H9 (cell line): ENCODE results near the gene C22orf23. TPM values are rescaled to one million over a fixed set of nuclear protein-coding genes. Genes with fewer than 3 reads are reported as not detected.

Source experiments
- DNase-seq: peaks from one replicate; pipeline ENCODE4 v3.0.0-alpha.2; 2017
- H2AFZ ChIP-seq: one replicate; pipeline ENCODE4 v1.6.1; 2013; ENCODE audit warnings: mild to moderate bottlenecking, low read length, control low read depth, moderate library complexity
- H2AK5ac ChIP-seq: 2 replicates; pipeline ENCODE4 v1.6.1; 2013; ENCODE audit warnings: low read length, control low read depth, mixed read lengths; ENCODE audit not compliant: insufficient read length
- H2BK120ac ChIP-seq: one replicate; pipeline ENCODE4 v1.6.1; 2013; ENCODE audit warnings: low read depth, mild to moderate bottlenecking, low read length, control low read depth, inconsistent platforms; ENCODE audit not compliant: poor library complexity, severe bottlenecking
- H2BK12ac ChIP-seq: 2 replicates; pipeline ENCODE4 v1.6.1; 2013; ENCODE audit warnings: low read length, control low read depth, mixed read lengths, low read depth; ENCODE audit not compliant: insufficient read length
- H2BK15ac ChIP-seq: 2 replicates; pipeline ENCODE4 v1.6.1; 2013; ENCODE audit warnings: low read depth, low read length, control low read depth
- H2BK20ac ChIP-seq: one replicate; pipeline ENCODE4 v1.6.1; 2013; ENCODE audit warnings: low read depth, mild to moderate bottlenecking, low read length, control low read depth, inconsistent platforms; ENCODE audit not compliant: poor library complexity, severe bottlenecking
- H2BK5ac ChIP-seq: 2 replicates; pipeline ENCODE4 v1.6.1; 2013; ENCODE audit warnings: low read length, control low read depth, mixed read lengths; ENCODE audit not compliant: insufficient read length
- H3K14ac ChIP-seq: 2 replicates; pipeline ENCODE4 v1.6.1; 2013; ENCODE audit warnings: low read length, control low read depth; ENCODE audit not compliant: insufficient read depth
- H3K18ac ChIP-seq: 2 replicates; pipeline ENCODE4 v1.6.1; 2013; ENCODE audit warnings: low read depth, mild to moderate bottlenecking, mixed read lengths, low read length, control low read depth; ENCODE audit not compliant: insufficient read length
- H3K23ac ChIP-seq: 2 replicates; pipeline ENCODE4 v1.6.1; 2013; ENCODE audit warnings: low read length, control low read depth, mixed read lengths, low read depth; ENCODE audit not compliant: insufficient read length
- H3K23me2 ChIP-seq: 2 replicates; pipeline ENCODE4 v1.6.1; 2013; ENCODE audit warnings: low read depth, mild to moderate bottlenecking, mixed read lengths, low read length, control low read depth; ENCODE audit not compliant: insufficient read length, poor library complexity, severe bottlenecking
- H3K27ac ChIP-seq: 2 replicates; pipeline ENCODE4 v1.5.1; 2013; ENCODE audit warnings: low read length, control low read depth, mixed read lengths, low read depth; ENCODE audit not compliant: insufficient read length
- H3K27me3 ChIP-seq: 2 replicates; pipeline ENCODE4 v1.6.1; 2013; ENCODE audit warnings: low read length, control low read depth, inconsistent platforms; ENCODE audit not compliant: insufficient read depth
- H3K4ac ChIP-seq: 2 replicates; pipeline ENCODE4 v1.6.1; 2013; ENCODE audit warnings: low read depth, mild to moderate bottlenecking, control low read depth, inconsistent platforms, low read length, moderate library complexity
- H3K4me1 ChIP-seq: 2 replicates; pipeline ENCODE4 v1.6.1; 2013; ENCODE audit warnings: low read length, control low read depth, inconsistent platforms; ENCODE audit not compliant: insufficient read depth
- H3K4me2 ChIP-seq: 2 replicates; pipeline ENCODE4 v1.6.1; 2013; ENCODE audit warnings: low read length, control low read depth, mixed read lengths; ENCODE audit not compliant: insufficient read length, insufficient read depth
- H3K56ac ChIP-seq: 2 replicates; pipeline ENCODE4 v1.6.1; 2013; ENCODE audit warnings: low read depth, mild to moderate bottlenecking, mixed read lengths, low read length, control low read depth; ENCODE audit not compliant: insufficient read length
- H3K79me1 ChIP-seq: 2 replicates; pipeline ENCODE4 v1.6.1; 2013; ENCODE audit warnings: low read depth, mild to moderate bottlenecking, moderate library complexity, low read length, control low read depth, inconsistent platforms; ENCODE audit not compliant: insufficient read depth, poor library complexity, severe bottlenecking
- H3K79me2 ChIP-seq: 2 replicates; pipeline ENCODE4 v1.6.1; 2013; ENCODE audit warnings: low read length, control low read depth, inconsistent platforms; ENCODE audit not compliant: insufficient read depth
- H3K9ac ChIP-seq: 2 replicates; pipeline ENCODE4 v1.6.1; 2013; ENCODE audit warnings: low read length, control low read depth, mixed read lengths; ENCODE audit not compliant: insufficient read length; ENCODE audit errors: extremely low read depth
- H3K9me3 ChIP-seq: one replicate; pipeline ENCODE4 v1.6.1; 2013; ENCODE audit warnings: low read depth, low read length, inconsistent platforms; ENCODE audit not compliant: control insufficient read depth
- H3T11ph ChIP-seq: one replicate; pipeline ENCODE4 v1.6.1; 2013; ENCODE audit warnings: mild to moderate bottlenecking, low read length, control low read depth, inconsistent platforms
- H4K20me1 ChIP-seq: one replicate; pipeline ENCODE4 v1.6.1; 2013; ENCODE audit not compliant: control insufficient read depth, insufficient read length, insufficient read depth
- H4K5ac ChIP-seq: 2 replicates; pipeline ENCODE4 v1.6.1; 2013; ENCODE audit warnings: low read depth, mild to moderate bottlenecking, mixed read lengths, low read length, control low read depth; ENCODE audit not compliant: insufficient read length
- H4K8ac ChIP-seq: replicated peaks from 2 replicates; pipeline ENCODE4 v1.6.1; 2013; ENCODE audit warnings: low read length, control low read depth, mixed read lengths, low read depth; ENCODE audit not compliant: insufficient read length
- H4K91ac ChIP-seq: 2 replicates; pipeline ENCODE4 v1.6.1; 2013; ENCODE audit warnings: low read depth, mild to moderate bottlenecking, moderate library complexity, mixed read lengths, low read length, control low read depth; ENCODE audit not compliant: insufficient read length
- H3K27ac Mint-ChIP-seq, 3 experiments: 2 replicates in 2 of 3; 3 replicates in 1 of 3; pipeline ENCODE4 v1.8.0; 2020 to 2021; ENCODE audit warnings: mixed read lengths in 3 of 3, mild to moderate bottlenecking in 1 of 3, moderate library complexity in 1 of 3
- H3K27me3 Mint-ChIP-seq: 2 replicates; pipeline ENCODE4 v1.8.0; 2021; ENCODE audit warnings: low read depth, mild to moderate bottlenecking, moderate library complexity, mixed read lengths
- H3K36me3 Mint-ChIP-seq, 3 experiments: 2 replicates in 2 of 3; 3 replicates in 1 of 3; pipeline ENCODE4 v1.8.0; 2020 to 2021; ENCODE audit warnings: low read depth in 3 of 3, mixed read lengths in 3 of 3; ENCODE audit not compliant: insufficient read depth in 1 of 3
- H3K4me1 Mint-ChIP-seq, 2 experiments: 2 replicates each; pipeline ENCODE4 v1.8.0; 2020; ENCODE audit warnings: mixed read lengths in 2 of 2
- H3K4me3 Mint-ChIP-seq, 2 experiments: 2 replicates in 1 of 2; 3 replicates in 1 of 2; pipeline ENCODE4 v1.8.0; 2020 to 2021; ENCODE audit warnings: mild to moderate bottlenecking in 2 of 2, mixed read lengths in 2 of 2, moderate library complexity in 1 of 2
- H3K9me3 Mint-ChIP-seq, 2 experiments: 2 replicates in 1 of 2; 3 replicates in 1 of 2; pipeline ENCODE4 v1.8.0; 2020; ENCODE audit warnings: mild to moderate bottlenecking in 2 of 2, mixed read lengths in 2 of 2, moderate library complexity in 1 of 2
- CTCF ChIP-seq: fragments of 200-600 bp; sonication (generic); conservative IDR thresholded peaks from 3 replicates; pipeline ENCODE4 v1.8.0; 2021; ENCODE audit warnings: antibody characterized with exemption, mild to moderate bottlenecking
- WGBS: extraction: QIAGEN DNeasy Blood & Tissue Kit; methylation state at CpG from one replicate; pipeline ENCODE4 v1.1.7; 2013; ENCODE audit warnings: missing lambda C conversion rate, low lambda C conversion rate, mixed read lengths; ENCODE audit not compliant: insufficient read length; ENCODE audit errors: extremely low coverage; 5-methylcytosine and 5-hydroxymethylcytosine counted together
- total RNA-seq: library from RNA; stranded (reverse); gene quantifications from 2 replicates; pipeline ENCODE4 v1.2.1, GENCODE V29; 2021

The C22orf23 gene
- total RNA-seq, 1 experiment from 2014 or later: 0.57 TPM

DNA sequence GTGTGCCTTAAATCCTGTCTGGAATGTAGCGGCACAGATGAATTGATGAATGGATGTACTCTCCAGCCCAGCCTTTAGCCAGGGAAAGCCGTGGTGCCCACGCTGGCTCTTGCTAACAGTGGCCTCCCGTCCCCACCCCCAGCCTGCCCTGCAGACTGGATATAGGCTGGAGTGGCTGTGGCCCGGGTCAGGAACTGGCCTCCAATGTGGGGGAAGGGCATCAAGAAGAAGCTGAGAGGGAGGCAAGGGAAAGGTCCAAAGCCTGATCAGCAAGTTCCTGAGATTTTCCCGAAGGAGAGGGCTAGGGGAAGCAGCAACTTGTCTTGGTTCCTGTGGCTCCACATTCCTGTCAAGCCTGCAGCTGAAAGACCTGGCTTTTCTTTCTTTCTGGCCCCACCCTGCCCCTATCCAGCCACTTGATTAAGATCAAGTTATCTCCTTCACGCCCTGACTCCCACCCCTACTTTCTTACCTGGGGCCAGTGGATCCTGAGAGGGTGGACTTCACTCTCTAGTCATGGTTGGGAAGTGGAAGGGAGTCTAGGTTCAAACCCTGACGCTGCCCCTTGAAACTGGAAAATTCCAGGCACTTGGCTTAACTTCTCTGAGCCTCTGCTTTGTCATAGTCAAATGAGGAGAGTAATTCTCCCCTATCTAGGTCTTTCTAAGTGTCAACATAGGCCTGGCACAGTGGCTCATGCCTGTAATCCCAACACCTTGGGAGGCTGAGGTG, 58.3 kb downstream of the C22orf23 start:
- H3K4me3 Mint-ChIP-seq: peak overlapping the region in 1 of 2 experiments; percentile 45; a peak in 2 of 5 replicates
- H3K14ac ChIP-seq: 0 out of 2 replicates have a peak overlapping the region, but pooled peaks have one; percentile 32
- H3K9ac ChIP-seq: no peak overlapping the region
- H3K36me3 Mint-ChIP-seq: peaks cover 2 to 12% (median 2%) of the 10 kb centered on the region in 3 experiments; a peak in 5 of 7 replicates
- no peak overlapping the region for H2BK20ac ChIP-seq
- H3K79me2 ChIP-seq: no peaks in the 10 kb centered on the region
- H2BK120ac ChIP-seq: no peak overlapping the region
- no peaks in the 10 kb centered on the region for H3K27me3 Mint-ChIP-seq
- no peak overlapping the region for H2AFZ ChIP-seq
- H3K4me1 Mint-ChIP-seq: peaks cover 42 to 51% of the 10 kb centered on the region in 2 experiments
- H3K23ac ChIP-seq: no peak overlapping the region
- H3K9me3 ChIP-seq: no peaks in the 10 kb centered on the region
- no peaks in the 10 kb centered on the region for H3K23me2 ChIP-seq
- WGBS: no CpG with 5 or more reads among the region's 8 CpGs
- H3T11ph ChIP-seq: no peak overlapping the region
- H3K79me1 ChIP-seq: no peaks in the 10 kb centered on the region
- H3K27ac Mint-ChIP-seq: peak overlapping the region; percentile 88 to 98 (median 94)
- H3K4ac ChIP-seq: no peak overlapping the region
- H3K9me3 Mint-ChIP-seq: no peaks in the 10 kb centered on the region
- peak overlapping the region; percentile 69 for H3K27ac ChIP-seq
- H4K20me1 ChIP-seq: no peaks in the 10 kb centered on the region
- no peaks in the 10 kb centered on the region for H3K27me3 ChIP-seq
- no peak overlapping the region for H4K5ac ChIP-seq
- peaks cover 12% of the 10 kb centered on the region; the same call in 1 of the 2 replicates for H3K4me1 ChIP-seq
- H2BK5ac ChIP-seq: no peak overlapping the region
- H2AK5ac ChIP-seq: no peak overlapping the region
- no peak for TF ChIP-seq CTCF
- no peak overlapping the region for H3K4me2 ChIP-seq
- no peak overlapping the region for H4K91ac ChIP-seq
- peak overlapping the region; percentile 15 for H2BK12ac ChIP-seq
- no peak overlapping the region for H2BK15ac ChIP-seq
- H3K56ac ChIP-seq: no peak overlapping the region
- H3K18ac ChIP-seq: peak overlapping the region; percentile 22
- DNase-seq: peak; percentile 75
- H4K8ac ChIP-seq: no peak overlapping the region
